ENCODE results near the gene ASTL.

DNA sequence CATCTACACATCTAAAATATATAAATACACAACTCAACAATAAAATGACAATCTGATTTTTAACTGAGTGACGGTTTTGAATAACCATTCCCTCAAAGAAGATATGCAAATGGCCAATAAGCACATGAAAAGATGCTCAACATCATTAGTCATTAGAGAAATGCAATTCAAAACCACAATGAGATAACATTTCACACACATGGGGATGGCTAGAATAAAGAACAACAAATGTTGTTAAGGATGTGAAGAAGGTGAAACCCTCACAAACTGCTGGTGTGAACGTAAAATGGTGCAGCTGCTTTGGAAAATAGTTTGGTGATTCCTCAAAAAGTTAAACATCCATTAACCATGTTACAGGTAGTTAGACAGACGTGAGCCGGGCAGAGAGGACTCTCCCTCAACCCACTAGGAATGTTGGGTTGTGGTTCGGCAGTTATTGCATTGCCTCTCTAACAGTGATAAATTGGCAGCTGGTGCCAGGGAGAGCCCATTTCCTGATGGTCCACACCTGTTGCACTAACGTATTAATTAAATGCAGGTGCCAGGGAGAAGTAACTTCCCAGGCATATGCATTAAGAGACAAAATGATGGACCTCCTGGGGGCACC is 29.2 kb upstream of the ASTL start:
- TF ChIP-seq POLR2A (IDR thresholded peaks at IDR 0.05) = no peak
- TF ChIP-seq, protein P1, sequence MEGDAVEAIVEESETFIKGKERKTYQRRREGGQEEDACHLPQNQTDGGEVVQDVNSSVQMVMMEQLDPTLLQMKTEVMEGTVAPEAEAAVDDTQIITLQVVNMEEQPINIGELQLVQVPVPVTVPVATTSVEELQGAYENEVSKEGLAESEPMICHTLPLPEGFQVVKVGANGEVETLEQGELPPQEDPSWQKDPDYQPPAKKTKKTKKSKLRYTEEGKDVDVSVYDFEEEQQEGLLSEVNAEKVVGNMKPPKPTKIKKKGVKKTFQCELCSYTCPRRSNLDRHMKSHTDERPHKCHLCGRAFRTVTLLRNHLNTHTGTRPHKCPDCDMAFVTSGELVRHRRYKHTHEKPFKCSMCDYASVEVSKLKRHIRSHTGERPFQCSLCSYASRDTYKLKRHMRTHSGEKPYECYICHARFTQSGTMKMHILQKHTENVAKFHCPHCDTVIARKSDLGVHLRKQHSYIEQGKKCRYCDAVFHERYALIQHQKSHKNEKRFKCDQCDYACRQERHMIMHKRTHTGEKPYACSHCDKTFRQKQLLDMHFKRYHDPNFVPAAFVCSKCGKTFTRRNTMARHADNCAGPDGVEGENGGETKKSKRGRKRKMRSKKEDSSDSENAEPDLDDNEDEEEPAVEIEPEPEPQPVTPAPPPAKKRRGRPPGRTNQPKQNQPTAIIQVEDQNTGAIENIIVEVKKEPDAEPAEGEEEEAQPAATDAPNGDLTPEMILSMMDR (IDR thresholded peaks at IDR 0.05) = no peak

All from uterus (tissue), 2 donors.